ENCODE results near the gene TLCD3B. TPM values are rescaled to one million over a fixed set of nuclear protein-coding genes. Genes with fewer than 3 reads are reported as not detected.
A peak's percentile ranks its signal among the peaks of the same experiment; 100 is the strongest.

TLCD3B gene
- total RNA-seq, 3 donors from 2014 or later, result 0.29 TPM; not detected in 2

- H3K36me3 ChIP-seq, result peaks cover 13% of the 10 kb centered on the region
- peak overlapping the region in 1 of 3 donors; percentile 84 for H3K4me3 ChIP-seq
- TF ChIP-seq POLR2AphosphoS5 (IDR thresholded peaks at IDR 0.05), result no peak
- TF ChIP-seq CTCF (IDR thresholded peaks at IDR 0.05), result no peak
- no peak for TF ChIP-seq POLR2A (IDR thresholded peaks at IDR 0.05)
- no peaks in the 10 kb centered on the region for H3K27me3 ChIP-seq
- H3K4me1 ChIP-seq, result peaks cover 7 to 16% of the 10 kb centered on the region in 2 donors
- no peaks in the 10 kb centered on the region for H3K9me3 ChIP-seq
- no peak for DNase-seq (ENCODE audit: low spot score in 2 of 2)
- peak overlapping the region in 1 of 2 donors; percentile 90 for H3K27ac ChIP-seq
- intact Hi-C loops (cut with DNase I; ENCODE audit: low total_unique reads), result no loop called here
Measured at GRCh38 chr16:29978081-29978480, 53.0 kb downstream of the TLCD3B start.

- Histone ChIP-seq H3K9me3 (no peaks in the 10 kb centered on the region), H3K27ac (peak overlapping the region in 1 of 2 donors; percentile 90), H3K4me1 (peaks cover 7 to 16% of the 10 kb centered on the region in 2 donors), H3K36me3 (peaks cover 8% of the 10 kb centered on the region), H3K4me3 (peak overlapping the region; percentile 1 to 97 (median 84)), H3K27me3 (no peaks in the 10 kb centered on the region)
- intact Hi-C loops (cut with DNase I; ENCODE audit: low total_unique reads), result no loop called here
- TF ChIP-seq CTCF (IDR thresholded peaks at IDR 0.05), result no peak
- TF ChIP-seq POLR2A (IDR thresholded peaks at IDR 0.05), result no peak
- no peak for TF ChIP-seq POLR2AphosphoS5 (IDR thresholded peaks at IDR 0.05)
- no peak for DNase-seq (ENCODE audit: low spot score in 2 of 2)
Measured at GRCh38 chr16:29977063-29977825, 53.8 kb downstream of the TLCD3B start.

GRCh38 chr16:29975811-29976511 lies 55.1 kb downstream of the TLCD3B start:
- Histone ChIP-seq H3K9me3 (no peaks in the 10 kb centered on the region), H3K36me3 (peaks cover 6% of the 10 kb centered on the region), H3K27me3 (no peaks in the 10 kb centered on the region), H3K4me3 (peak overlapping the region; percentile 84 to 98 (median 97)), H3K27ac (peak overlapping the region; percentile 90 to 94), H3K4me1 (peaks cover 7 to 16% of the 10 kb centered on the region in 2 donors)
- intact Hi-C loops (cut with DNase I; ENCODE audit: low total_unique reads), result no loop called here
- no peak for DNase-seq (ENCODE audit: low spot score in 2 of 2)
- TF ChIP-seq POLR2AphosphoS5 (IDR thresholded peaks at IDR 0.05), result no peak
- TF ChIP-seq POLR2A (IDR thresholded peaks at IDR 0.05), result no peak
- TF ChIP-seq CTCF (IDR thresholded peaks at IDR 0.05), result no peak

- Histone ChIP-seq H3K9me3 (no peaks in the 10 kb centered on the region), H3K4me3 (peak overlapping the region; percentile 84 to 98 (median 97)), H3K27me3 (no peaks in the 10 kb centered on the region), H3K27ac (peak overlapping the region; percentile 90 to 94), H3K36me3 (no peaks in the 10 kb centered on the region), H3K4me1 (peaks cover 7 to 16% of the 10 kb centered on the region in 2 donors)
- no peak for DNase-seq (ENCODE audit: low spot score in 2 of 2)
- intact Hi-C loops (cut with DNase I; ENCODE audit: low total_unique reads), result no loop called here
- TF ChIP-seq POLR2AphosphoS5 (IDR thresholded peaks at IDR 0.05) (no peak), POLR2A (IDR thresholded peaks at IDR 0.05) (no peak), CTCF (IDR thresholded peaks at IDR 0.05) (no peak)
Measured at GRCh38 chr16:29975134-29975538, 55.9 kb downstream of the TLCD3B start.

Other genes starting within 250 kb of the TLCD3B start
- 10 to 100 TPM; 16.3 to 50.2 (median 22.3) TPM for gene KIF22, start 240.5 kb downstream of the TLCD3B start, total RNA-seq
- gene MAZ, start 224.7 kb downstream of the TLCD3B start, total RNA-seq, result 10 to 100 TPM; 49.3 to 61.9 (median 60.0) TPM
- 1 to 10 TPM; 2.9 to 3.9 (median 3.5) TPM for gene PRRT2, start 219.1 kb downstream of the TLCD3B start, total RNA-seq
- 10 to 100 TPM; 26.6 to 40.5 (median 29.8) TPM for gene PAGR1, start 215.1 kb downstream of the TLCD3B start, total RNA-seq
- gene MVP, start 210.8 kb downstream of the TLCD3B start, total RNA-seq, result 100 to 1,000 TPM in 1 of 3 donors, 10 to 100 TPM in 2; 78.1 to 132 (median 99.7) TPM
- 100 to 1,000 TPM; 102 to 119 (median 117) TPM for gene CDIPT, start 168.0 kb downstream of the TLCD3B start, total RNA-seq
- gene SEZ6L2, start 131.7 kb downstream of the TLCD3B start, total RNA-seq, result 1 to 10 TPM in 2 of 3 donors, under 1 TPM in 1; 0.16 to 7.2 (median 5.0) TPM
- gene ASPHD1, start 130.8 kb downstream of the TLCD3B start, total RNA-seq, result 1 to 10 TPM in 2 of 3 donors, not detected in 1; 1.3 to 2.5 TPM
- gene KCTD13, start 105.0 kb downstream of the TLCD3B start, total RNA-seq, result 10 to 100 TPM; 14.3 to 20.5 (median 18.7) TPM
- 100 to 1,000 TPM; 111 to 135 (median 128) TPM for gene TMEM219, start 69.2 kb downstream of the TLCD3B start, total RNA-seq
- 10 to 100 TPM; 31.8 to 51.1 (median 37.3) TPM for gene TAOK2, start 57.4 kb downstream of the TLCD3B start, total RNA-seq
- 10 to 100 TPM; 10.5 to 18.2 (median 15.5) TPM for gene HIRIP3, start 35.7 kb downstream of the TLCD3B start, total RNA-seq
- 10 to 100 TPM; 31.8 to 39.7 (median 38.6) TPM for gene INO80E, start 35.0 kb downstream of the TLCD3B start, total RNA-seq
- 1 to 10 TPM in 2 of 3 donors, under 1 TPM in 1; 0.48 to 4.5 (median 2.3) TPM for gene DOC2A, start 20.2 kb downstream of the TLCD3B start, total RNA-seq
- gene C16orf92, start 8.1 kb downstream of the TLCD3B start, total RNA-seq, result not detected
- gene ALDOA, start 34.5 kb upstream of the TLCD3B start, total RNA-seq, result 100 to 1,000 TPM; 479 to 672 (median 540) TPM
- gene PPP4C, start 44.7 kb upstream of the TLCD3B start, total RNA-seq, result 10 to 100 TPM; 47.7 to 55.1 (median 51.7) TPM
- under 1 TPM; 0.73 to 0.98 (median 0.80) TPM for gene TBX6, start 60.7 kb upstream of the TLCD3B start, total RNA-seq
- gene YPEL3, start 64.9 kb upstream of the TLCD3B start, total RNA-seq, result 100 to 1,000 TPM; 106 to 143 (median 114) TPM
- gene GDPD3, start 82.3 kb upstream of the TLCD3B start, total RNA-seq, result 1 to 10 TPM; 1.6 to 7.3 (median 2.0) TPM
- 10 to 100 TPM; 46.5 to 82.1 (median 67.5) TPM for gene MAPK3, start 91.9 kb upstream of the TLCD3B start, total RNA-seq
- 10 to 100 TPM; 24.4 to 30.9 (median 24.9) TPM for gene CORO1A, start 152.3 kb upstream of the TLCD3B start, total RNA-seq
- gene BOLA2B, start 162.4 kb upstream of the TLCD3B start, total RNA-seq, result 100 to 1,000 TPM; 125 to 267 (median 258) TPM
- 10 to 100 TPM; 27.4 to 59.0 (median 34.7) TPM for gene SLX1A, start 162.6 kb upstream of the TLCD3B start, total RNA-seq
- gene SULT1A3, start 168.0 kb upstream of the TLCD3B start, total RNA-seq, result 10 to 100 TPM; 12.3 to 27.0 (median 15.7) TPM
- gene NPIPB13, start 217.2 kb upstream of the TLCD3B start, total RNA-seq, result 10 to 100 TPM in 2 of 3 donors, 1 to 10 TPM in 1; 5.9 to 14.0 (median 10.2) TPM